T-helper 1 cell treated with Interleukin-12 subunit alpha and Interleukin-12 subunit beta and Interleukin-4 antibody, amounts not matched to agents 30 μg/mL and 1 μg/mL, for 36 hours (primary cell): ENCODE data around the gene VOPP1.

Experiments used
- H3K27ac Mint-ChIP-seq: one replicate; pipeline ENCODE4 v1.8.0; 2021; ENCODE audit warnings: mild to moderate bottlenecking, mixed read lengths
- H3K27me3 Mint-ChIP-seq: one replicate; pipeline ENCODE4 v1.8.0; 2021; ENCODE audit warnings: low read depth, mixed read lengths
- H3K36me3 Mint-ChIP-seq: one replicate; pipeline ENCODE4 v1.8.0; 2021; ENCODE audit warnings: low read depth, mixed read lengths
- H3K4me1 Mint-ChIP-seq: one replicate; pipeline ENCODE4 v1.8.0; 2021; ENCODE audit warnings: low read depth, mixed read lengths
- H3K4me3 Mint-ChIP-seq: one replicate; pipeline ENCODE4 v1.8.0; 2021; ENCODE audit warnings: mild to moderate bottlenecking, moderate library complexity, mixed read lengths
- H3K9me3 Mint-ChIP-seq: one replicate; pipeline ENCODE4 v1.8.0; 2021; ENCODE audit warnings: mixed read lengths

VOPP1 gene

GRCh38 chr7:55553024-55553345 lies 19.3 kb downstream of the VOPP1 start:
- no peaks in the 10 kb centered on the region for H3K9me3 Mint-ChIP-seq
- H3K27ac Mint-ChIP-seq: no peak overlapping the region
- H3K4me3 Mint-ChIP-seq: no peak overlapping the region
- peaks cover 32% of the 10 kb centered on the region for H3K36me3 Mint-ChIP-seq
- no peaks in the 10 kb centered on the region for H3K27me3 Mint-ChIP-seq
- peaks cover 77% of the 10 kb centered on the region for H3K4me1 Mint-ChIP-seq

- H3K27ac Mint-ChIP-seq: no peak overlapping the region
- H3K4me3 Mint-ChIP-seq: no peak overlapping the region
- H3K36me3 Mint-ChIP-seq: peaks cover 32% of the 10 kb centered on the region
- no peaks in the 10 kb centered on the region for H3K9me3 Mint-ChIP-seq
- no peaks in the 10 kb centered on the region for H3K27me3 Mint-ChIP-seq
- H3K4me1 Mint-ChIP-seq: peaks cover 76% of the 10 kb centered on the region
Observed at GRCh38 chr7:55552320-55553023, 19.8 kb downstream of the VOPP1 start.

GRCh38 chr7:55550841-55551537 lies 21.3 kb downstream of the VOPP1 start:
- Mint-ChIP-seq H3K4me3 (no peak overlapping the region), H3K4me1 (peaks cover 75% of the 10 kb centered on the region), H3K27me3 (no peaks in the 10 kb centered on the region), H3K9me3 (no peaks in the 10 kb centered on the region), H3K36me3 (peaks cover 28% of the 10 kb centered on the region), H3K27ac (no peak overlapping the region)

GRCh38 chr7:55550010-55550663 lies 22.2 kb downstream of the VOPP1 start:
- H3K27ac Mint-ChIP-seq: no peak overlapping the region
- peaks cover 20% of the 10 kb centered on the region for H3K36me3 Mint-ChIP-seq
- H3K9me3 Mint-ChIP-seq: no peaks in the 10 kb centered on the region
- no peaks in the 10 kb centered on the region for H3K27me3 Mint-ChIP-seq
- no peak overlapping the region for H3K4me3 Mint-ChIP-seq
- H3K4me1 Mint-ChIP-seq: peaks cover 71% of the 10 kb centered on the region

- H3K4me3 Mint-ChIP-seq: no peak overlapping the region
- H3K27ac Mint-ChIP-seq: no peak overlapping the region
- peaks cover 18% of the 10 kb centered on the region for H3K36me3 Mint-ChIP-seq
- peaks cover 69% of the 10 kb centered on the region for H3K4me1 Mint-ChIP-seq
- H3K27me3 Mint-ChIP-seq: no peaks in the 10 kb centered on the region
- no peaks in the 10 kb centered on the region for H3K9me3 Mint-ChIP-seq
Observed at GRCh38 chr7:55549457-55549856, 22.8 kb downstream of the VOPP1 start.

GRCh38 chr7:55548295-55548731 lies 24.0 kb downstream of the VOPP1 start:
- Mint-ChIP-seq H3K27me3 (no peaks in the 10 kb centered on the region), H3K36me3 (peaks cover 19% of the 10 kb centered on the region), H3K9me3 (no peaks in the 10 kb centered on the region), H3K4me3 (no peak overlapping the region), H3K4me1 (peaks cover 64% of the 10 kb centered on the region), H3K27ac (no peak overlapping the region)

GRCh38 chr7:55546814-55547213 lies 25.5 kb downstream of the VOPP1 start:
- no peaks in the 10 kb centered on the region for H3K27me3 Mint-ChIP-seq
- no peaks in the 10 kb centered on the region for H3K9me3 Mint-ChIP-seq
- peaks cover 59% of the 10 kb centered on the region for H3K4me1 Mint-ChIP-seq
- no peak overlapping the region for H3K27ac Mint-ChIP-seq
- H3K36me3 Mint-ChIP-seq: peaks cover 19% of the 10 kb centered on the region
- H3K4me3 Mint-ChIP-seq: no peak overlapping the region

- no peaks in the 10 kb centered on the region for H3K27me3 Mint-ChIP-seq
- H3K9me3 Mint-ChIP-seq: no peaks in the 10 kb centered on the region
- H3K4me1 Mint-ChIP-seq: peaks cover 59% of the 10 kb centered on the region
- peaks cover 22% of the 10 kb centered on the region for H3K36me3 Mint-ChIP-seq
- H3K4me3 Mint-ChIP-seq: no peak overlapping the region
- H3K27ac Mint-ChIP-seq: no peak overlapping the region
Observed at GRCh38 chr7:55545496-55545895, 26.8 kb downstream of the VOPP1 start.

- H3K27ac Mint-ChIP-seq: no peak overlapping the region
- H3K4me3 Mint-ChIP-seq: no peak overlapping the region
- no peaks in the 10 kb centered on the region for H3K27me3 Mint-ChIP-seq
- no peaks in the 10 kb centered on the region for H3K9me3 Mint-ChIP-seq
- H3K36me3 Mint-ChIP-seq: peaks cover 41% of the 10 kb centered on the region
- peaks cover 59% of the 10 kb centered on the region for H3K4me1 Mint-ChIP-seq
Observed at GRCh38 chr7:55540226-55540858, 32.0 kb downstream of the VOPP1 start.

GRCh38 chr7:55539380-55539779 lies 32.9 kb downstream of the VOPP1 start:
- peak overlapping the region; percentile 34 for H3K27ac Mint-ChIP-seq

GRCh38 chr7:55538538-55538937 lies 33.8 kb downstream of the VOPP1 start:
- no peaks in the 10 kb centered on the region for H3K27me3 Mint-ChIP-seq
- peaks cover 28% of the 10 kb centered on the region for H3K36me3 Mint-ChIP-seq
- H3K4me1 Mint-ChIP-seq: peaks cover 65% of the 10 kb centered on the region
- peak overlapping the region; percentile 87 for H3K27ac Mint-ChIP-seq
- no peaks in the 10 kb centered on the region for H3K9me3 Mint-ChIP-seq
- H3K4me3 Mint-ChIP-seq: peak overlapping the region; percentile 63

More at GRCh38 chr7:55539380-55539779, 32.9 kb downstream of the VOPP1 start:
- H3K27me3 Mint-ChIP-seq: no peaks in the 10 kb centered on the region
- peaks cover 63% of the 10 kb centered on the region for H3K4me1 Mint-ChIP-seq
- peaks cover 36% of the 10 kb centered on the region for H3K36me3 Mint-ChIP-seq
- no peaks in the 10 kb centered on the region for H3K9me3 Mint-ChIP-seq
- no peak overlapping the region for H3K4me3 Mint-ChIP-seq

GRCh38 chr7:55537458-55537990 lies 34.8 kb downstream of the VOPP1 start:
- peak overlapping the region; percentile 99 for H3K27ac Mint-ChIP-seq
- peak overlapping the region; percentile 63 for H3K4me3 Mint-ChIP-seq
- H3K4me1 Mint-ChIP-seq: peaks cover 74% of the 10 kb centered on the region
- no peaks in the 10 kb centered on the region for H3K9me3 Mint-ChIP-seq
- no peaks in the 10 kb centered on the region for H3K27me3 Mint-ChIP-seq
- peaks cover 33% of the 10 kb centered on the region for H3K36me3 Mint-ChIP-seq

- Mint-ChIP-seq H3K27ac (peak overlapping the region; percentile 99), H3K27me3 (no peaks in the 10 kb centered on the region), H3K4me3 (peak overlapping the region; percentile 63), H3K9me3 (no peaks in the 10 kb centered on the region), H3K36me3 (peaks cover 36% of the 10 kb centered on the region), H3K4me1 (peaks cover 80% of the 10 kb centered on the region)
Observed at GRCh38 chr7:55536619-55537457, 35.5 kb downstream of the VOPP1 start.

GRCh38 chr7:55535617-55536016 lies 36.7 kb downstream of the VOPP1 start:
- H3K36me3 Mint-ChIP-seq: peaks cover 42% of the 10 kb centered on the region
- H3K27me3 Mint-ChIP-seq: no peaks in the 10 kb centered on the region
- H3K9me3 Mint-ChIP-seq: no peaks in the 10 kb centered on the region
- peak overlapping the region; percentile 54 for H3K4me3 Mint-ChIP-seq
- peaks cover 87% of the 10 kb centered on the region for H3K4me1 Mint-ChIP-seq
- H3K27ac Mint-ChIP-seq: peak overlapping the region; percentile 99
